AG10803 (cell line): ENCODE data around the gene PIK3C2G.

ENCODE experiments used
- DNase-seq: peaks from one replicate; pipeline ENCODE4 v3.0.0; 2010; ENCODE audit warnings: low read depth
- H3K4me3 ChIP-seq: 2 replicates; pipeline ENCODE4 v1.5.1; 2011; ENCODE audit warnings: mild to moderate bottlenecking, low read length, control low read depth
- CTCF ChIP-seq: conservative IDR thresholded peaks from 2 replicates; pipeline ENCODE4 v1.5.1; 2011; ENCODE audit warnings: mild to moderate bottlenecking, low read length, control low read depth, inconsistent platforms

PIK3C2G gene

GRCh38 chr12:18270958-18271460 is 9.7 kb downstream of the PIK3C2G start:
- DNase-seq, result no peak

GRCh38 chr12:18275981-18276380 is 14.7 kb downstream of the PIK3C2G start:
- no peak for DNase-seq
- TF ChIP-seq CTCF, result no peak
- no peak overlapping the region for H3K4me3 ChIP-seq

More at GRCh38 chr12:18270958-18271460, 9.7 kb downstream of the PIK3C2G start:
- TF ChIP-seq CTCF, result no peak
- no peak overlapping the region for H3K4me3 ChIP-seq

- no peak for DNase-seq
- no peak for TF ChIP-seq CTCF
- no peak overlapping the region for H3K4me3 ChIP-seq
Measured at GRCh38 chr12:18277196-18277595, 15.9 kb downstream of the PIK3C2G start.

- no peak for TF ChIP-seq CTCF
- H3K4me3 ChIP-seq, result no peak overlapping the region
- no peak for DNase-seq
Measured at GRCh38 chr12:18280728-18281127, 19.4 kb downstream of the PIK3C2G start.

GRCh38 chr12:18281941-18282340 is 20.6 kb downstream of the PIK3C2G start:
- no peak for TF ChIP-seq CTCF
- no peak overlapping the region for H3K4me3 ChIP-seq
- no peak for DNase-seq

GRCh38 chr12:18283831-18284230 is 22.5 kb downstream of the PIK3C2G start:
- TF ChIP-seq CTCF, result no peak
- no peak for DNase-seq
- no peak overlapping the region for H3K4me3 ChIP-seq

GRCh38 chr12:18284386-18284785 is 23.1 kb downstream of the PIK3C2G start:
- TF ChIP-seq CTCF, result no peak
- no peak for DNase-seq
- no peak overlapping the region for H3K4me3 ChIP-seq
